HG02981 (cell line): ENCODE results near the gene FMO1.
"Not testable (repeated sequence)": the region's sequence is repeated elsewhere in the genome, so short reads cannot be mapped to it uniquely, and the experiment has no call there.

ENCODE experiments used
- ATAC-seq: cut with Tn5 transposase; IDR thresholded peaks from one replicate; pipeline ENCODE4 v1.9.1; 2021; ENCODE audit warnings: mild to moderate bottlenecking, moderate library complexity; ENCODE audit not compliant: unreplicated experiment

Gene FMO1

DNA sequence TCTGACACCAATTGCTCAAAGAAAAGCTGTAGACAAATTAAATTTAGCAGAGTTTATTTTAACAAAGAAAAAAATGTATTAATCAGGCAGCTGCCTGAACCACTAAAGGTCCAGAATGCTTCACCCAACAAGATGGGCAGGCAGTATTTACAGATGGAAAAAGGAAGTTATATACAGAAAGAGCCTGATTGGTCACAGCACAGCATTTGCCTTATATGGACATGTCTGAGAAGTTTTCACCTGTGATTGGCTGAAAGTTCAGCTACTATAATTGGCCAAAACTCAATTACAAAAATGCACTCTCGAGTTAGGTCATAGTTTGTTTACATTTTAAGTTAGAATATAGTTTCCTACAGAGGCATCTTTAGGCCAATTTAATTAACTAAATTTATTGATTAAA lies 15.1 kb upstream of the FMO1 start:
- no peak for ATAC-seq

DNA sequence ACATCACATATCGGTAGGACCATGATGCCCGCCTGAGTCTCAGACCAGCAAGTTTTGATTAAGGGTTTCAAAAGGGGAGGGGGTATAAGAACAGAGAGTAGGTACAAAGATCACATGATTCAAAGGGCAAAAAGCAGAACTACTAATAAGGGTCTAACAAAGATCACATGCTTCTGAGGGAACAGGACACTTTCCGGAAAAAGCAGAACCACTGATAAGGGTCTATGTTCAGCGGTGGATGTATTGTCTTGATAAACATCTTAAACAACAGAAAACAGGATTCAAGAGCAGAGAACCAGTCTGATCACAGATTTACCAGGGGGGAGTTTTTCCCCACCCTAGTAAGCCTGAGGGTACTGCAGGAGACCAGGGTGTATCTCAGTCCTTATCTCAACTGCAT lies 12.1 kb upstream of the FMO1 start:
- ATAC-seq, result not testable (repeated sequence)

GRCh38 chr1:171243878-171244277 lies 4.4 kb upstream of the FMO1 start:
- no peak for ATAC-seq

DNA sequence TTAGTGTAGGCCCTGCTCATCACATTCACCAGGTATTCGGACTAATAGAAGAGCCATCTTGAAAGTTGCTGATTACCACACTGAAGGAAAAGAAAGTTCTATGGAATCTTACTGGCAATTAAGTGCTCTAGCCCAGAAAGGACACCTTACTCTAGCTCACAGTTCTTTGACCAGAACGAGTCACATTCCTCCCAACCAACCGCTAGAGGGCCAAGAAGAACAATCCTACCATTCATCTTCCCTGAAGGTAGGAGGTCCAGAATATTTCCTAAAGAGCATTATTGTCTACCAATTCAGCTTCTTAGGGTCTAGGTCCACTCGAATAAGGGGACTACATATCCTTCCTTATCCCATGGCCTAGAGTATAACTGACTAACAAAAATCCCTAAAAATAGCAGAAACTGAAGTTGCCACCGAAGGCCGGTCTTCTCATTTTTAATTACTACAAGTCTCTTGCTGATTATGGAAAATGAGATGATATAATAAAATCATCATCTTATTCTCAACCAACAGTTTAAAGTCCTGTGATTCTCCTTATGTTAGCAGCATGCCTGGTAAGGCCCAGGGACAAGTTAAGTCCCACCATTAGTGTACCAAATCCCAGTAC lies 2.7 kb upstream of the FMO1 start:
- peak; percentile 86 for ATAC-seq

DNA sequence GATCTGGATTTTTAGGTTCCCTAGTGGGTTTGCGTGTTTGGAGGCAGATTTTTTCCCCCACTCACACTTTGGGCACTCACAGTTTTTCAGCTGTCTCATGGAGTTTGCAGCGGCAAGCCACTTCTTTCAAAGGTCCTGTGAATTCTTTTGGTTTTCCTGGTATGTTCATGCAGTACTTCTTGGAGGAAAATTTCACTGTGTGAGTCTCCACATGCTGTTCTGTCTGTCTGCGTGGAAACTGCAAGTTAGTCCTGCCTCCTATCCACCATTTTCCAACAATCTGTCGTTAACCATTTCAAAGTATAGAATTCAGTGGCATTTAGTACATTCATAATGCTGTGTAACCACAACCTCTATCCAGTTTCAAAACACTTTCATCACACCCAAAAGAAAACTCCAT lies 793 bp upstream of the FMO1 start:
- ATAC-seq, result no peak

GRCh38 chr1:171248841-171249240 lies 547 bp downstream of the FMO1 start:
- ATAC-seq, result no peak

DNA sequence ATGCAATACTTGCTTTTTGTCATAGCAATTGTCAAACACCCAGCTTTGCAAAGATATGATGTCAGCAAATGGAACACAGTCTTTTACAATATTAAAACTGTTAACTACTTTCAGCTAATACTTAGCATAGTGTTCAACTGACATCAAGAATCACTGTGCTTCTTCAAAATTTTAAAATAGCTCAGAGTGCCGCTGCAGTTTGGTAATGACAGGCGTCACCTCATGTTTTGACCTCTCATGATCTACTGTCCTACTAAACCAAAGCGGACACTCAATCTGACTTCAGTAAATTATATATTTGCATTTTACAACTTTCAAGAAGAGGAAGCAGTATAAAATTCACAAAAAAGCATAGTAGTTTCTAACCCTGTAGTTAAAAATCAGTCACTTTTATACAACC lies 2.0 kb downstream of the FMO1 start:
- no peak for ATAC-seq

DNA sequence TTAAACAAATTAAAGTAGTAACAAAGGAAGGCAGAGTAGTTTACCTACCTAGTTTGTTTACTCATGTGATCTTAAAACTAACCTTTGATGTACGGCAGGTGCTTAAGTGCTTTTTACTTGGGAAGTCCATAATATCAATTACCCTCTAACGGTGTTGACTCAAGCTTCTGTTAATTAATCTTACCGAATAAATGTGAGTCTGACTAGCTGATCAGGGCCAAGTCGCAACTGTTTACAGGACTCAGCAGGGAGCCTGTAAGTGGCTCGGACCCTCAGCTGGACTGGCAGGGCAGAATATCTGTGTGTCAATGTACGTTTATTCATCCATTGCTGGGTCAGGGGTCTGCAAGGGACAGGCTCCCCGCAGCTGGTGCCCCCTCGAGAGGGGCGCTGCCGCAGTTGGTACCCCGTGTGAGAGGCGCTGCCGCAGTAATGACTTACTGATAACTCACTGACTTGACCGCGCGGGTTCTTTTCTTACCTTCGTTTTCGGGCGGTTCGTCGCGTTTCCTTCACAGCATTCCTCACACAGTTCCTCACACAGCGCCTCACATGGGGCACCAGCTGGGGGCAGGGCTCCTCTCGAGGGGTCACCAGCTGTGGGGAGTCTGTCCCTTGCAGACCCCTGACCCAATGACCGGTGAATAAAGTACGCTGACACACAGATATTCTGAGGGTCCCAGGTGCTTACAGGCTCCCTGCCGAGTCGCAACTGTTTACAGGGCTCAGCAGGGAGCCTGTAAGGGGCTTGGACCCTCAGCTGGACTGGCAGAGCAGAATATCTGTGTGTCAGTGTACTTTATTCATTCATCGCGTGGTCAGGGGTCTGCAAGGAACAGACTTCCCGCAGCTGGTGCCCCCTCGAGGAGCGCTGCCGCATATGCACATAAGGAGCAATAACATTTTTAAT lies 3.0 kb downstream of the FMO1 start:
- peak; percentile 45 for ATAC-seq

GRCh38 chr1:171251952-171252300 lies 3.6 kb downstream of the FMO1 start:
- no peak for ATAC-seq

GRCh38 chr1:171252482-171252881 lies 4.2 kb downstream of the FMO1 start:
- ATAC-seq, result peak; percentile 96

GRCh38 chr1:171254859-171255258 lies 6.6 kb downstream of the FMO1 start:
- no peak for ATAC-seq

DNA sequence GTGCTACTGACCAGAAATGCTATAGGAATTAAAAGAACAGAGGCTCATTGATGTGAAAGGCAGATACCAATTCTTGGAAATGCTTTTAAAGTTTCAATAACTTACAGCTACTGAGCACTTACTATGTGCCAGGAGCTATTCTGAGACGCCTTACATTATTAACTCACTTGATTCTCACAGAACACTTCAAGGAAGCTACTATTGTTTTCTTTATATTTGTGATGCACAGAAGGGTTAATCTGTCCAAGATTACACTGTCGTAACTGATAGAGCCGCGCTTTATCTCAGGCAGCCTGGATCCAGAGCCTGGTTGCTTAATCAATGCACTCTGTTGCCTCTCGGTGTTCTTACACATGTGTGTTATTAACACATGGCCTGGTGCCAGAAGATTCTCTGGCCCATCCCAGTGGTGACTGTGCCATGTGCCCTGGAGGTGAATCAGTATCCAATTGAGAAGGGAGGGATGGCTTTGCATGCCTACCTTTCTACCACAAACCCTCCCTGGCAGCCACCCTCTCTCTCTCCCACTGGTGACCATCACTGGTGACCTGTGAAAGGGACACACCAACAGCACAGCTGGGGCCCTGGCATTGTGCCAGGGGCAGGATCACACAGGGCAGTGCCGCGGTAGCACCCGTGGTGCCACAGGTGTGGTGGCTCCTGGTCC lies 8.8 kb downstream of the FMO1 start:
- ATAC-seq, result no peak

DNA sequence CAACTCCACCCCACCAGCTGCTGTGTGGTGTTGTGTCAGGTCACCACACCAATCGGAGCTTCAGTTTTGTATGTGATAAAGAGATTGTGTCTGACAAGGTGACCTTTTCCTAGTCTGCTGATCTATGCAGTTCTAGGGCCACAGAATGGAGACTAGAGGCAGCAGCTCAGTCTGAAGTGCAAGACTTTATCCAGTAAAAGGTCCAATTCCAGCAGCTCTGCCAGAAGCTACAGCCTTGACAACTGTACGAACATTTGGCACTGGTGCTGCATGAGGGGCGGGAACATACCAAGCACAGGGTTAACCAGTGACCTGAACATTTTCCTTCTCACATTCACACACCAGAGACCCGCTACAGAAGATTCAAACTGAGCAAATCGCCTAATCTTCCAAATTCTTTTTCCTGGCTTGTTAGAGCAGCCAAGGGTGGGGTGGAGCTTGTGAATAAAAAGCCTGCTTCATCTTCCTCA lies 9.3 kb downstream of the FMO1 start:
- no peak for ATAC-seq

- ATAC-seq, result no peak
Observed at GRCh38 chr1:171258429-171258828, 10.1 kb downstream of the FMO1 start.

- ATAC-seq, result no peak
Observed at GRCh38 chr1:171258943-171259342, 10.6 kb downstream of the FMO1 start.

DNA sequence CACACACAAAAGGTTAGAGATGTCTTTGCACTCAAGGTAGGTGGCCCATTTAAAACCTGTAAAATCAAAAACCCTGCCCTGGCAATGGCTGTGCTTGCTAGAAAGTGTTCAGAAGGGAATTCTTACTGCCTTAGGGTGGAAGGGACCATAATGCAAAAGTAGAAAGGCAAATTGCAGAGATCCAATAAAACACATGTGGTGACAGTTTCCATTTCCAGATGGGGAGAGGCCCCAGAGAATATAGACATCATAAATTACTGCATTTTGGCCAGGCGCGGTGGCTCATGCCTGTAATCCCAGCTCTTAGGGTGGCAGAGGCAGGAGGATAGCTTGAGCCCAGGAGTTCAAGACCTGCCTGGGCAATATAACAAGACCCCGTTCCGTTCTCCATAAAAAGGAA lies 13.0 kb downstream of the FMO1 start:
- no peak for ATAC-seq

DNA sequence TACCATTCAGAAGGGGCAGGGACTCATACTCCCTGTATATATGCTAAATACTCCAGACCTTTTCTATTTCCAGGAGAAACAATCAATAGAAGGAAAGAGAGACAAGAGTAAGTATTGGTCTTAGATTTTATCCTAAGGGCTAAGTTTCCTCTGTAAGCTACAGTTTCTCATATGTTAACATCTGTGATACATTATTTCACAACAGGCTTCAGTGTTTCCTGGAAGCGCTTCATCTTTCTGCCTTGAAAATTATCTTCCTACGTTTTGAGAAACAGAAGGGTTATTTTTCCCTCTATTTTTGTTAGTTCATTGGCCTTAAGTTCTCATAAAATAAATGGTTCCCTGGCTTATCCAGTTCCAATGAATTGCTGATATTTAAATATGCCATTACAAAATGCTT lies 15.6 kb downstream of the FMO1 start:
- ATAC-seq, result no peak

- no peak for ATAC-seq
Observed at GRCh38 chr1:171265686-171266085, 17.4 kb downstream of the FMO1 start.

GRCh38 chr1:171266930-171267329 lies 18.6 kb downstream of the FMO1 start:
- ATAC-seq, result no peak

DNA sequence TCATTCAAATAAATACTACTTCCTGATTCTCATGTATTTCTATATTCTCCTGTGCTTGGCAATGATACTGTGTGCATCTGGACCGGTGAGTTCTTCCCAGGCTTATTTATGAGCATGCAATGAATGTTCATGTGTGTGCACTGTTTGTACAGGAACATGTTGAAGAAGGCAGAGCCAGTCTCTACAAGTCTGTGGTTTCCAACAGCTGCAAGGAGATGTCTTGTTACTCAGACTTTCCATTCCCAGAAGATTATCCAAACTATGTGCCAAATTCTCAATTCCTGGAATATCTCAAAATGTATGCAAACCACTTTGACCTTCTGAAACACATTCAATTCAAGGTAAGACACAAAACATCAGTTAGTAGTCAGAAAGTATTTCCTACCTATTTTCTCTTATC lies 19.1 kb downstream of the FMO1 start:
- ATAC-seq, result no peak

DNA sequence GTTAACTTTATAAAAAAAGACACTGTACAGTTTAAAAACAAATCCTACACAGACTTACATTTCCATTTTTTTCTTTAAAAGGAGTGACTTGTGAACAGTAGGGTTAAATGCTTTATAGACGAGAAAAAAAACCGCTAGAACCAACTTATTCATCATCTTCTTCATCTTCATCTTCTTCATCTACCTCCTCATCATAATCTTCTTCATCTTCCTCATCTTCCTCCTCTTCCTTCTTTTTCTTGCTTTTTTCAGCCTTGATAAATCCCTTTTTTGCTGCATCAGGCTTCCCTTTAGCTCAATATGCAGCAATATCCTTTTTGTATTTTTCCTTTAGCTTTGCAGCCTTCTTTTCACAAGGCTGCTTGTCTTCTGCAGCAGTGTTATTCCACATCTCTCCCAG lies 22.5 kb downstream of the FMO1 start:
- no peak for ATAC-seq

- no peak for ATAC-seq
Observed at GRCh38 chr1:171277534-171277933, 29.2 kb downstream of the FMO1 start.
